OCI-M2 (cell line): Measurements from ENCODE around the gene CPPED1.

Experiments
- DNase-seq: peaks from one replicate; lab custom pipeline; 2025; ENCODE audit not compliant: unreplicated experiment; lab: John Stamatoyannopoulos, UW

The CPPED1 gene

DNA sequence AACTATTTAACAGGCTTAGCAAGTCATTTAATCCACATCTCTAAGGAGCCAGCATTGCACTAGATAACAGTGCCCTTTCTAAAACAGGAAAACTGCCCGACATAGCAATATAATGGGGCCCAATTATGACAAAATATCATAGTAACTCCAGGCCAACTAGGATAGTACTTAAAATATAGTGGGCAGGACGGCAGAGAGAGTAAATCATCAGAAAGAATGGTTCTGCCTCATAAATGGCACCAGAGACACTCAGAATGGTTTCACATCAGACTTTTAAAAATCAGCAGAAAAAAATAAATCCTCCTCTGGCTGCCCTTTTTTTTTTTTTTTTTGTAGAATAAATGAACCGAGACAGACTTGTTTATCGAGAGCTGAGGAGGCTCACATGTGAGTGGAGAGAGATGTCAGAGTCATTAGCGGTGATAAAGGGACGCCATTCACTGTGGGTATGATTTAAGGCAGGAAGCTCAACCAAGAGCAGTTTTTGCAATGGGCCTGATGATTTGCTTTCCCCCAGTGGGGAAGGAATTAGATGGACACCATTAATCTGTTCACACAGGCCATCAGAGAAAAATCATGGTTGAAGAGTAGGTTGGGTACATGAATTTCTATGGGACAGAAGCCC, 62.6 kb downstream of the CPPED1 start:
- DNase-seq: no peak

DNA sequence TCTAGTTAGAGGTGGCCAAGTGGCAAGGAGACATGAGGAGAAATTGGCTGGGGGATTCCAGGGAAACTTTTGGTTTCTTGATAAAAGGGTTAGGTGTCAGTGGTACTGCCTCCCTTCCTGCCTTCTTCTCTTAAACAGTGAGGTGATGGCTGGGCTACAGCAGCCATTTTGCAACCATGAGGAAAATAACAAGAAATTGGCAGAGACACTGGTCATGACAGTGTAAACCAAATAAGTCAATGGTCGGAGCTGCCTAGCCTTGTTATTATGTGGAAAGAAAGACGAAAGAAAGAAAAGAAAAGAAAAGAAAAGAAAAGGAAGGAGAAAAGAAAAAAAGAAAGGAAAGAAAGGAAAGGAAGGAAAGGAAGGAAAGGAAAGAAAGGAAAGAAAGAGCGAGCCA, 63.9 kb downstream of the CPPED1 start:
- DNase-seq: no peak

DNA sequence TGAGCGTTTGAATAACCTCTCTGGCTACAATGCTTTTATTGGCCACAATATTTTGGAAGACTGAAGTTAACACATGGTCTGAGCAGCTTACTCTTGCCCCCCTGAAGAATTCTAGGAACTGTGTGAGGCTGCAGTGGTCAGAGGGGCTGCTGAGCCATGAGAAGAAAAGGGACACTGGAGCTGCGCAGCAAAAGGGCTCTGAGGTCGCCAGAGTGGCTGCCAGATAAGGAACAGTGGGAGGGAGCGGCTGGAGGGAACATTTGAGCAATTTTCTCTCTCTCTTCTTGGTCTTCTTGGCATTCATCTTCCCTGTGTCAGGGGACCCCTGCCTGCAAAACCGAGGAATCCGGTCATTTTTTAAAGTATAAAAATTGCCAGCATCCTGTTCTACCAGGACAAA, 66.1 kb downstream of the CPPED1 start:
- DNase-seq: no peak

DNA sequence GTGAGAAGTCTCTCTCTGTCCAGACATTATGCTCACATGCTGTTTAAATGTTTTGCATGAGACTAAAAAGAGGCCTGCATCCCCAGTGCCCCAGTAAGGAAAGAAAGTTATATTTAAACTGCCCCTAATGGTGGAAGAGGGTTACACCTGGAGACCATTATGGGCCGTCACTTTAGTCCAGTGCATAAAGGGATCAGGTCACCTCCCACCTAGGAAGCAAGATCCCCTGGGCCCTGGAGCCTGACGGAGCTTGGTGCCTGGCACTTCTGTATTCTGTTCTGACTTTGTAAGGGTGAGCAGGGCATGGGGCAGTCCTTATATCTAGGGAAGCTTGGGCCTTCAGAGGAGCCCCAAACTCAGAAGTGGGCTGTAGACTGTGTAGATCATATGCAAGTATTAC, 67.9 kb downstream of the CPPED1 start:
- DNase-seq: no peak

DNA sequence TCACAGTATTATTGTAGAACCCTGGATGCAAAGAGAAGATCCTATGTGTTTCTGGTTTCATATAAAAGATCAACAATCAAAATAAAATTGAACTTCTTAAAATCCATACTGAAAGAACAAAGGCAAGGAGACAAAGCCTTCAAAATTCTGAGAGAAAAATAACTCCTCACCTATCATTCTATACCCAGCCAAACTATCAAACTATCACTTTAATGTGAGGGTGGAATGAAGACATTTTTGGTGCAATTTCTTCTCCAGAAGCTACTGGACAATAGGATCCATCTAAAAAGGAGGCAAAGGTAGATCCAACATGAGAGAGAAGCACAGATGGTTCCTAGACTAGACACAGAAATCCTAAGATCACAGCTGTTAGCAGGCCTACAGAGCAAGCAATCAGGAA, 71.1 kb downstream of the CPPED1 start:
- DNase-seq: no peak

DNA sequence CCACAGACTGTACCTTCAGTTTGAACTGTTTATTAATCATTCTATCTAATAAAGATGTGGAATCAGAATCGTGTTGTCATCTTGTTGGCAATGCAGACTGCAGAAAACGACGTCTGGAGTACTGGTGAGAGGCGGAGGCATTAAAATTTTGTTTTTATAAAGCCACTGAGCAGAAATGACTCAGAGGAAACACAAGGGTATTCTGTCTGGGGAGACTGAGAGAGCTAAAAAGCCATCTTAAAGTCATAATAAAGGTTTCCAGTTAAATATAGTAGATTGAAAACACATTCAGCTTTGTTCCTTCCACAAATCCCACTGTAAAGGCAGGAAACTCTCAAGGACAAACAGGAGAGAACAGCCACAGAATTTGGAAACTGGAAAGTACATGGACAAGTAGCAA, 74.2 kb downstream of the CPPED1 start:
- no peak for DNase-seq

GRCh38 chr16:12728469-12728868, 75.2 kb downstream of the CPPED1 start:
- DNase-seq: no peak

DNA sequence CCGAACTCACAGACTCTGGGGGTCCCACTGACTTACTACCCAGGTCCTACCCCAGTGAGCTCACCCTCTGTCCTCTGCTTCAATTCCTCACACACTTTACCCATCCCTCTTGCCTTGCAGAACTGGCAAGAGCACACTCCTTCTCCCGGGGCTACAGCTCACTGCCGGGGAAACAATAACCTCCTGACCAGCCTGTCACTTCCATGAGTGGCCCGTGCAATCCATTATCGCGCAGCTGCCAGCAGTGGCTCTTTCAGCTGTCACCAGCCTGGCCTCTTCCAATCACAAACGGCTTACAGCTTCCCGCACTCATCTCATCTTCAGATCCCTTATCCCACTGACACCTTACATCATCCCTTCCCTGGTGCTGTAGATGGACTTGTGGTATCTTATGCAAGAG, 79.5 kb downstream of the CPPED1 start:
- DNase-seq: no peak

DNA sequence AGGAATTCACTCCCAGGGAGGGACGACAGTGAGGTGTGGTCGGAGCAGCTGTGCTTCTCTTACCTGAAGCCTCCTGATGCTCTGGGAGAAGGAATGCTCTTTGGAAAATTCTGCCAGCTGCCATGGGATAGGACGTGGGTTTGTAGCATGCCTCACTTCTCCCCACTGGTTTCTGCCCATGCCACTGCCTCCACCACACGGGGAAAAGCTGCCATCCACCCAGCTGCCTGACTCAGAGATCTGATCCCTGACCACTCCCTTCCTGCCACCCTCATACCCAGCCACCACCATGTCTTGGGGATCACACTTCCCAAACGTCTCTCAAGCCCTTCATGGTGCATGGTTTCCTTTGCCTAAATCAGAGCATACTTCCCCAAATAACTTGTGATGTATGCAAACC, 80.0 kb downstream of the CPPED1 start:
- no peak for DNase-seq

GRCh38 chr16:12721841-12722421, 81.8 kb downstream of the CPPED1 start:
- no peak for DNase-seq

GRCh38 chr16:12719972-12720371, 83.7 kb downstream of the CPPED1 start:
- no peak for DNase-seq

DNA sequence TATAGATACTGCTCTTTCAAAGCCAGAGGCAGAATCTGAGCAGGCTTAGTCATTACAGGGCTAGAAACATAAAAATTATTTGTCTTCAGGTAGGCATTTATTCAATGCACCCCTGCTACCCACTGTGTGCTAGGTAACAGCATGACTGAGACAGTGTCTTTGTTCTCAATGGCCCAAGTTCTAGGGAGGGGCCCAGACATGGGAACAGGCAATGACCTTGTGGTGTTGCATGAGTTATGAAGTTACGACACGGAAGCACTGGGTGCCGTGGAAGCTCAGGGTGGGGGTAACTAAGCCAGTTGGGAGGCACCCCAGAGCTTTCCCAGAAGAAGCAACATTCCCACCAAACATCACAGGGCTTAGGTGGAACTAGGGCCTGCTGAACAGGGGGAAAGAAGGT, 87.0 kb downstream of the CPPED1 start:
- no peak for DNase-seq

DNA sequence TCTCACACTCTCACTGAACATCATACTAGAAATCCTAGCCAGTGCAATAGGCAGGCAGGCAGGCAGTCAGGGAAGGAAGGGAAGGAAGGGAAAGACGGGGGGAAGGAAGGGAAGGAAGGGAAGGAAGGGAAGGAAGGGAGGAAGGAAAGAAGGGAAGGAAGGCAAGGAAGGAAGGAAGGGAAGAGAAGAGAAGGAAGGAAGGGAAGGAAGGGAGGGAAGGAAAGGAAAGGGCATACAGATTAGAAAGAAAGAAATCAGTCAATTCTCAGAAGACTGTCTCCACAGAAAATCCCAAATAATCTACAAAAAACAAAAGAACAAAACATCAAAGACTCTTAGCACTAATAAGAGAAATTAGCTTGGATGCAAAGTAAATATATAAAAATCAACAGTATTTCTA, 93.9 kb downstream of the CPPED1 start:
- no peak for DNase-seq

DNA sequence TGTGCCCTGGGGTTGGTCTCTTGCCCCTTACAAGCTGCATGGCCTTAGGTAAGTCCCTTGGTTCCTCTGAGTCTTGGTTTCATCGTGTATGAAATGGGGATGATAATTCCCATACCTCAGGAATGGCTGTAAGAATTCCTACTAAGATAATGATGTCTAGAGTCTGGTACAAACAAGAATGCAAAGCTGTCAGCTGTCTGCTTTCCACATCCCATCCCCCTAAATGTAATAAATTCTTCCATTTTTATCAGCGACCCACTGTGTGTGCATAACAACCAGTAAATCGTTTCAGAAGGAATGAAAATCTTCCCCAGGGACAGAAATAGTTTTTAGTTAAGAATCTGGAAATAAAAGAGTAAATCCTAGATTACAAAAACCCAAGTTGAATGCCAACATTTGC, 95.4 kb downstream of the CPPED1 start:
- no peak for DNase-seq

DNA sequence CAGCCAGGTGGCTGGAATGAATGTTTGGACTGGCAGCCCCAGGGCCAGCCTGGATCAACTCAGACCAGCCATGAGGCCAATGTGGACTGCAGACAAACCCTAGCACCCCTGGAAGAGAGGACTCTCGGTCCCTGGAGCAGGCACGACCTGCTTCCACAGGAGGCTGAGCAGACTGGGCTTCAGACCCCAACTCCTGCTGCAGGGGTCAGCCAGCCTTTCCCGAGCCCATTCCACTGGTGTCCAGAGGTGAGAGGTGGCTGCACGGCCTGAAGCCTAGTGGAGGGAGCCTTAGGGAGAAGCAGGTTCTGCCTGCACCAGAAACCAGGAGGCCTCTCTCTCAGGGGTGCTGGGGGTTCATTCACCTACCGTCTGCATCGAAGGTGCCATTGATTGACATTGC, 97.1 kb downstream of the CPPED1 start:
- no peak for DNase-seq

DNA sequence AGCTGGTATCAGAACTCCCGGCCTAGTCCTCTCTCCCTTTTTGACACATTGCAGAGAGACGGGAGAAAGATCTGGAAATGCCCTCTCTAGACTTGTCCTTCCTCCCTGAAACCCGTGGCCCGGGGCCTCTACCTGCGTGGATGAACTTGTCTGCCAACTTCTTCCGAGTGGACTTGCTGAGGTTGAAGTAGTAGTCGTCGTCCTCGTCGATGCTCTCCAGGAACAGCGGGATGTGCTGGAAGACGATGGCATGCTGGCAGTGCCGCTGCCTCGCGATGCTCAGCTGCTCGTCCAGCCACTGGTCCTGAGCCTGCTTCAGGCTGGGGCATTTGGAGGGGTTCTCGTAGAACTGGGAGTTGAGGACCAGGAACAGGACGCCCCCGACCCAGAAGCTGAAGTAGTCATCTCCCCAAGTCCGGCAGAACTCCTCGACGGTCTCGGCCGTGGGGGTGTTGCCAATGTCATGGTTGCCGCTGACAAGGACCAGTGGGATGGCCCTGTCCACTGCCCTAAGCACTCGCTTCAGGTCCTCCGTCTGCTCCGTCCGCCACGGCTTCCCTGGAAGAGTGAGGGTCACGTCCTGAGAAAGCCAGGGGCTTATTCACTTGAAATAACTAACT, 99.1 kb downstream of the CPPED1 start:
- DNase-seq: no peak

DNA sequence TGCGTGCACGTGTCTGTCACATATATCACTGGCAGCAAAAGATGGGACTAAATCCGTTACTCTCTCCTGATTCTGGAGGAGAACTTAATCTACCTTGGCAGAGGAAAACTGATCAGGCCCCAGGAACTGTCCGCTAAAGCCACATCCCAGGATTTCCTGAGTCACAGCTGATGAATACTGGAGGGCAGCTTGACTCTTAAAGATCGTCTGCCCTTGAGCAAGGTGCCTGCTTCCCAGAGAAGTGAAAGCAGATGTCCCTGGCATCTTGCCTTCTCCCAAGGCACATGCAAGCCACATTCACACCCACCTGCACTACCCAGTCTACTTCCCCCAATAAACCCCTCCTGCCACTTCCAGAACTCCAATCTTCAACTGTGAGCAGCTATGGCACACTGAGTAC, 99.8 kb downstream of the CPPED1 start:
- no peak for DNase-seq

DNA sequence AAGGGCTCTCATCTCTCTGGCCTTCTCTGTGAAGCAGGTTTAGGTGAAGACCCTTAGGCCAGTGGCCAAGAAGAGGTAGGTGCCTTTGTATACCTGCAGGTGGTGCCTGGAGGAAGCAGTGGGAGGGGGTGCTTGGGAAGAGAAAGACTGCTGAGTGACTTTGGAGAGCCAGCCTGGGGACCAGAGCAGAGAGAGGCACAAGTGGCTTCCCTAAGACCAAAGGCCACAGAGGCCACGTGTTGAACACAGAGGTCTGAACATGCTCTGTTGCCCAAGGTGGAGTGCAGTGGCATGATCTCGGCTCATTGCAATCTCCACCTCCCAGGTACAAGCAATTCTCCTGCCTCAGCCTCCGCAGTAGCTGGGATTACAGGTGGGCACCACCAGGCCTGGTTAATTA, 103.5 kb downstream of the CPPED1 start:
- no peak for DNase-seq

GRCh38 chr16:12699161-12699560, 104.5 kb downstream of the CPPED1 start:
- no peak for DNase-seq

DNA sequence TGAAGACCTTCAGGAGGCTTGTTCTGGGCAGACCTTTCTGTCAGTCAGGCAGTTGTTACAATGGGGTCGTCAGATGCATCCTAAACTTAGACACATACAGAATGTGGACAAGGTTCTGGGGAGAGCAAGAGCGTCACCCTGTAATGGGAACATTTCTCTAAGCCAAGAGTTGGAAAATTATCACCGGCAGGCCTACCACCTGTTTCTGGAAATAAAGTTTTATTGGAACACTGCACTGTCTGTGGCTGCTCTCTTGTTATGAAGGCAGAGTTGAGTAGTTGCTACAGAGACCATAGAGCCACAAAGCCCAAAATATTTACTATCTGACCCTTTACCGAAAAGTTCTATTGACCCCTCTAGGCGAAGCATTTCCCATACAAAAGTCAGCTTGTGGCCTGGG, 106.2 kb downstream of the CPPED1 start:
- DNase-seq: no peak

DNA sequence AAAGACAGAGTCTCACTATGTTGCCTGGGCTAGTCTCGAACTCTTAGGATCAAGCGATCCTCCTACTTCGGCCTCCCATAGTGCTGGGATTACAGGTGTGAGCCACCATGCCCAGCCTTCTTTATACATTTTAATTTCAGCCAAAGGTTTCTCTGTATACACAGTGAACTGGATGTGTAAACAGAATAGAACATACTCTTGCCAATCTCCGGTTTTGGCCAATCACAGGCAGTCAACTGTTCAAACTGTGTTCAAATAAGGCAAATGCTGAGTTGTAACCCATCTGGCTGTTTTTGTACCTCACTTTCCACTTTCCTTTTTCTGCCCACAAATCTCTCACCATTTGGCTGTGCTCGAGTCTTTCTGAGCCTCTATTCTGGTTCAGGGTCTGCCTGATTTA, 108.2 kb downstream of the CPPED1 start:
- DNase-seq: no peak

- no peak for DNase-seq
These were observed 113.7 kb downstream of the CPPED1 start for GRCh38 chr16:12690024-12690423.
